HT-29 (cell line): ENCODE data around the gene GRIN2C. TPM values are rescaled to one million over a fixed set of nuclear protein-coding genes. Genes with fewer than 3 reads are reported as not detected.
A peak's percentile ranks its signal among the peaks of the same experiment; 100 is the strongest.

Experiments used
- DNase-seq: peaks from one replicate; pipeline ENCODE4 v3.0.0-alpha.2; 2015; ENCODE audit warnings: low spot score
- total RNA-seq: library from RNA; depleted of rRNA; stranded (reverse); fragments of >200 nt; shearing (Covaris generic); gene quantifications from 2 replicates; pipeline ENCODE4 v1.2.3, GENCODE V29; 2014

The GRIN2C gene
- total RNA-seq, 1 experiment from 2014 or later: 0.03 TPM

DNA sequence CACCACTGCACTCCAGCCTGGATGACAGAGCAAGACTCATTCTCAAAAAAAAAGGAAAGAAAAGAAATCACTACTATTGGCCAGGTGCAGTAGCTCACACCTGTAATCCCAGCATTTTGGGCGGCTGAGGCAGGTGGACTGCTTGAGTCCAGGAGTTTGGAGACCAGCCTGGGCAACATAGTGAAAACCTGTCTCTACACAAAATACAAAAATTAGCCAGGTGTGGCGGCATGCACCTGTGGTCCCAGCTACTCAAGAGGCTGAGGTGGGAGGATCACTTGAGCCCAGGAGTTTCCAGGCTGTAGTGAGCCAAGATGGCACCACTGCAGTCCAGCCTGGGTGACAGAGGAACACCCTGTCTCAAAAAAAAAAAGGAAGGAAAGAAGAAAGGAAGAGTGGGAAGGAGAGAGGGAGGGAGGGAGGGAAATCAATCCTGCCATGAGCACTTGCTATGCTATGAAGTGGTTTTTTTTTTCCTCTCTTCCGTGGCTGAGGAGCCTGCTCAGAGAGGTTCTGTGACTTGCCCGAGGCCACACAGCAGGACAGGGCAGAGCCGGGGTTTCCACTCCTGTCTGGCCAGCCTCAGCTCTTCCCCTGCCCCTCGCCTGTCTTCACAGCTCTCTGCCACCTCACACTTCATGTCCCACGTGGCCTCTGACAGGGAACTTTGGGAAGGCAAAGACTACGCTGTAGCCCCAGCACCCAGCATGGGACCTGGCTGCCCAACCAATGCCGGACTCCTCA lies 10.9 kb downstream of the GRIN2C start:
- DNase-seq: no peak

DNA sequence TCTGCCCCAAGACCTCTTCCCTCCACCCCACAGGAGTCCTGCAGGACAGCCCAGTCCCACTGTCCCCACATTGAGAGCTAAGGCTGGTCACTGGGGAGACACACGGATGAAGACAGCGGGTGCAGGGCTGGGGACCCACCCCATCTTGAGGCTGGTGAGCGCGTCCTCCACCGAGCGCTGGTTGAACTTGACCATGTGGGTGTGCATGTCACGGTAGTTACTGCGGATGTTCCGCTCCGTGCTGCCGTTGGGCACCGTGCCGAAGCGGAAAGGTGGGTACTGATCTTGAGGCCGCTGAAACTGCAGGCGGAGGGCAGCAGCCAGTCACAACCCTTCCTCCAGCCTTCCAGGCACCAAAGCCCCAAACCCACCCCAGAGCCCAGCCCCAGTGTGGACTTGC lies 13.1 kb downstream of the GRIN2C start:
- no peak for DNase-seq

DNA sequence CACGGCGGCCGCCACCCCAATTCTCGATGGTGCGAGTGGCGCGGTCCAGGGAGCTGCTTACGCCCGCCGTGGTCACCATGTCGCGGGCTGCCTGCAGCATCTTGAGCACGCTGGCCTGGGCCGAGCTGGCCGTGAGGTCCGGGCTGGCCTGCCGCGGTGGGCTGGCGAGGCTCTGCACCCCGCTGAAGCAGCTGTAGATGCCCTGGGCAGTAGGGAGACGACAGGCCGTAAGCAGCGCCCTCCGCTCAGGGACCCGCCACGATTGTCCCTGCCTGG lies 16.4 kb downstream of the GRIN2C start:
- no peak for DNase-seq

DNA sequence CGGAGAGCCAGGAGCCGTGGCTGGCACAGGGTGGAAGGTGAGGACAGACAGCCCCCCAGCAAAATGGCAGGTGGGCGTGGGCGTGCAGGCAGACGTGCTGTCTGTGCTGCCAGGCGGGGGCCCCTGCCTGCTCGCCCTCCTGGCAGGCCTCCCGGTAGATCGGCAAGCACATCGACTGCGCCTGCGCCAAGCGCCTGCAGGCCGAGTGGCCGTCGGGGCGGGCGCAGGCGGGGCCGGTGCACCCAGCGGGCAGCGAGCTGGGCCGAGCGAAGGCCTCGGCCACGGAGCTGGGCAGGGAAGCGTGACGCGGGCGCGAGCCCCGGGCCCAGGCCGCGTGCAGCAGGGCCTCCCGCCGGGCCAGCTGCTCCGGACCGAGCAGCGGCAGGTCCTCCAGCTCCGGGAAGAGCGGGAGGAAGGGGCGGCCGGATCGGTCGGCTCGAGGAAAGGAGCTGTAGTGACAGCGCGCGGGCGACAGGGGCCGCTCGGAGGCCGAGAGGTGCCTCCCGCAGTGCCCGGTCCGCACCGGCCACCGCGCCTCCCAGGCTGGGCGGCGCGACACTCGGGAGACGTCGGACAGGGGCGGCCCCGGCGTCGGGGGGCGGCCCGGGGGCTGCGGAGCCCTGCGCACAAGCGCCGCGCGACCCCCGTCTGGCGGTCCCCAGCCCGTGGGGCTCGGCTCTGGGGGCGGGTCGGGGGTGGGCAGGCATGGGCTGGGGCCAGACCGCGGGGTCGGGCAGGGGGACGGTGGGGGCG lies 16.9 kb downstream of the GRIN2C start:
- DNase-seq: peak; percentile 66

DNA sequence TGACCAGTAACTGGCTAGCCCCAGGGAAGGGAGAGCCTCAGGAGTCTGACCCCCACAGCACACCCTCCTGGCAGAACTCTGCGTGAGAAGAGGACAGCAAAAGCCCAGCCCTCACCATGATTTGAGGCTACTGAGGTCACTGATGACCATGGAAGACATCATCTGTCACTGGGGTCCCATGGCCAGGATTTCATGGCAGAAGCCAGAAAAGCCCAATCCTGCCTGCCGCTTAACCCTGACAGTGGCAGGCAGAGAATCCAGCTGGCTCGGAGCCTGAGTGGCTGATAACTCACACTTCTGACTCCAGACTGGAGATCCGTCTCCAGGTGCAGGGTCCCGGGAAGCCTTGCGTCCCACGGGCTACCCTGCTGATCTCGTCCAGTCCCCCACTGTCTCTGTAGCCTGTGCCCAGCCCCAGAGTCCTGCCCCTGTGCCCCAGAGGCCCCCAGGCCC lies 17.5 kb downstream of the GRIN2C start:
- no peak for DNase-seq

DNA sequence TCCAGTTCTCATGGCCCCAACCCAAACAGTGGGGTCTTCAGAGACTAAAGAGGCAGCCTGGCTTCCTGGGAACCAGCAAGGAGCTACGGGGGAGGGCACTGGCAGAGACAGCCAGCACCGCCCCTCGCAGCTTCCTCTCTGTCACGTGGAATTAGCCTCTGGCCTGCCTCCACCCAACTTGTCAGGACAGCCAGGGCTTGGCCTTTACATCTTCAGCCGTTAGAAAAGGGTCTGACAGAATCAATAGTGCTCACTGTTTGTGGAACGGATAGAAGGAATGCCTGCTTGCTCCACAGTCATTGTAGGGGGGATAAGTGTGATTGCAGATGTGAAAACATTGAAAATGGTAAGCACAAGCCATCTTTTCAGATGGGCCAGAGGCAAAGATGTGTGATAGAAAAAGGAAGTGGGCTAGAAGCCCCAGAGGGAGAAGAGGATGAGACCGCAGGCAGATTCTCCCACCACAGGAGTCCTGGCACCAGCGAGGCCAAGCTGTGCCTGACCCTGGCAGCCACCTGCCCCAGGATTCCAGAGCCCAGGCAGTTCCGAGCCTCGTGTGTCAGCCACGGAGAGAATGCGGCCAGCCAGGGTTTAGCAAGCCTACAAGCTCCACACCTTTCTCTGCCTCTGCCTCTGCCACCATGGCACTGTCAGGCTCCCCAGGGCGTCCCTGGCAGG lies 18.6 kb downstream of the GRIN2C start:
- DNase-seq: no peak

DNA sequence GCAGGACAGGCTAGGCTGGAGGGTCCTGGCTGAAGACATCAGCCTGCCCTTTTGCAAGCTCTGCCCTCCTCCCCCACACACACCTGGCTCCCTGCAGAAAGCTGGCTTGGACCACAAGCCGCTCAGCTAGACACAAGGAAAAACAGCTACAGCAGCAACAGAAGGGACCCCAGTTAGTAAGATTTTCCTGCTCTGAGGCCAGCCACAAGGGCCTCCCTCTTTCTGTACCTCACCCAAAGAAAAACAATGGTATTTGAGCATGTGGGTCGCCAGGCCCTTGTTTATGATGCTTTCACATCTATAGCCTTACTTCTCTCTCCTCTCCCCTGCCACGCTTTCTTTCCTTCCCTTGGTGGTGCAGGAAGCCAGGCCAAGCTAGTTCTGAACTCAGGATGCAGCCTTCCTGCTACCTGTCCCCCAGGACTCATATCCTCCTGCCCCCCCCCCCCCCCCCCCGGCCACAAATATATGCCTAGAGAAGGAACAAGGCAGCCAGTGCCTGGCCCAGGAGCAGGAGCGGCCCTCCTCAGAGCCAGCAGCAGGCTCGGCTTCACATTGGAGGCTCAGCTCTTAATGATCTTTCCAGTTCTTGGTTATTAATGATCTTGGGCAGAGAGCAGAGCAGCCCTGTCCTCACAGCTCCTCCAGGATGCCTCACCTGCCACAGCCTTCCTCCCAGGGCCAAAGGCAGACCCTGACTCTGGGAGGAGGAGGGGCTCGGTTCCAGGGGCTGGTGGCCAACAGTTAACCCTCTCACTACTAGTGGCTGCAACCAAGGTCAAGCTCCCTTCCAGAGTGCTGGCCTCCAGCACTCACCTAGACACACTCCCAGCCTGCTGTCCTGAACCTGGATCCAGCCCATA lies 19.5 kb downstream of the GRIN2C start:
- DNase-seq: no peak

DNA sequence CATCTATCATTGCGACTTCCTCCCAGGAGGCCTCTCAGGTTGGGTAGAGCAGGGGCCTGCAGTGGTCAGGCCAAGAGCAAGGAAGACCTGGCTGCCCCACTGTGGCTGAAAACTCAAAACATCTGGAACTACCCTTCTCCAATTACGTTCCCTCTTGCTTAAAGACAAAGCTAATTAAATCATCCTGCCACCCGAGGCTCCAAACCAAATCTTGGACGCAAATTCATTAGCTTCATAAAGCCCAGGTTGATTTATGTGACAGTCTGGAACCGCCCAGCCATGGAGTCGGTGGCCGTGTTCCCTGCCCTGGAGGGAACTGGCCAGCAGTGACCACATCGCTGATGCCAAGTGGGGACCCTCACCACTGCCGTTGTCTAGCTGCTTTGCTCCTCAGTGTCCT lies 21.4 kb downstream of the GRIN2C start:
- no peak for DNase-seq

DNA sequence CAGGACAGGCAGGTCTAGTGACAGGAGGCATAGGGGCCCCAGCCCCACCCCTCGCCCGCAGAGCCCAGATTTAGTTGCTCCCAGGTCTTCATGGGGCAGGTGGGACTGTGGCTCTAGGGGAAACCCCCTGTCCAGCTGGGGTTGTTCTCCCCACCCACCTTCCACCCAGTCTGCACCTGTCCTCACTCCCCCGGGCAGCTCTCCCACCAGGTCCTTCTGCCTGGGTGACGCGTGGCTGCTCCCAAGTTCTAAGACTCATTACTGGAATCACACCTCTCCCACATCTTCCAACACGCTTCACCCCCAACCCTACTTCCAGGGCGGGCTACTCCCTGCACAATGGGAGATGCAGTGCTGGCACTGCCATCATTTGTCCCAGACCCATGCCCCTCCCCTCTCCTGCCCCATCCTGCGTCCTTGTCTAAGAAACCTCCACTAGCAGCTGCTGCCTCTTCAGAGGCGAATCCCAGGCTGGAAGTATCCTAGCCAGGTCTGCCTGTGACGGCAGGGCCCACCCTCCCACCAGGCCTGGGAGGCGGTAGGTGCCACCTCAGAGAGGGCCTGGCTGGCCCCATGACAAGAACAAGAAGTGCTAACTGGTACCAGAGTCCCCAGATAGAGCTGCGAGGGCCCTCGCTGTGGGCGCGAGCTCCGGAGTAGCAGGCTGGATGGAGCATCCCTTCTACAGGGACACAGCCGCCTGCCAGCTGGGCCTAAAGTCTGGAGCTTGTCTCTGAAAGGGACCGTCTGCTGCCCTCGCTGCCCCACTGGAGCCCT lies 22.8 kb downstream of the GRIN2C start:
- DNase-seq: no peak

DNA sequence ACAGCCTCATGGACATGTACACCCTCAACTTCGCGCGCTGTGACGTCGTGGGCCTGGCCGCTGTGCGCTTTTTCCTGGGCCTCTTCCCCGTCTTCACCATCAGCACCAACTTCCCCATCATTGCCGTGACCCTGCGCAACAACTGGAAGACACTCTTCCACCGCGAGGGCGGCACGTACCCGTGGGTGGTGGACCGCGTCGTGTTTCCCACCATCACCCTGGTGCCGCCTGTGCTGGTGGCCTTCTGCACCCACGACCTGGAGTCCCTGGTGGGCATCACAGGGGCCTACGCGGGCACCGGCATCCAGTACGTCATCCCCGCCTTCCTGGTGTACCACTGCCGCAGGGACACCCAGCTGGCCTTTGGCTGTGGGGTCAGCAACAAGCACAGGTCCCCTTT lies 23.5 kb downstream of the GRIN2C start:
- DNase-seq: no peak

DNA sequence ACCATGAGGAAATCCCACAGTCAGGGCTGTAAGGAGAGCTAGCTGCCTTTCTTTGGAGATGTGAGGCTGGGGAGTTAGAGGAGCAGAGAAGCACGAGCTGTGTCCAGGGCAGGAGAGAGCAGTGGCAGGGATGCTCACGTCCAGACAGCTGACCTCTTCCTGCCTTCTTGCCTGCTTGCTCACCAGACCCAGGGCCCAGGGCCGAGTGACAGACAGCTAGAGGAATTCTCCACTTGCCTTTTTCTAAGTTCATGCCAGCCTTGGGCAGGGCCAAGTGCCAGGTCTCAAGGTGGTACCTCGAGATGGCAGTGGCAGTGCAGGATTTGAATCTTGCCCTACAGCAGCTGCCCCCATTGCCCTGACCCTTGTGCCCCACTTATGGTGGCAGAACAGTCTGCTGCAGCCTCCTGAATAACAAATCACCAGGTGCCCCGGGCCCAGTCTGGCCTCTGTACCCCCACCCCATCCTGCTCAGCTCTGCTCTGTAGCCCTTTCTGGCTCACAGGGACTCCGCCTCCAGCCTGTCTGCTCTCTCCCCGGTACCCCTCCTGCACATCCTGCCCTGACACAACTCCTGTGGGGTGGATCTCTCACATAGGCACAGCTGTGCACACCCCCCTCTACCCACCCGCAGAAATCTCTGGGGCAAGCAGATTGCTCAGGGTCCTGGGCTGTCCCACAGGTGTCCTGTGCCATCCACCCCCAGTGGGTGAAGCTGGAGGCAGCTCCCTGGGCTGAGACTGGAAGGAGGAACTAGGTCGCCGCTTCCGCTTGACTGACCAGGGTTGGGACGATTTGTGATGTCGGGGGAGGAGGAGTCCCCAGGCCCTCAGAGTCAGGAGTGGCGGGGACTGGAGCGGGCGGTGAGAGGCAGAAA lies 25.9 kb downstream of the GRIN2C start:
- DNase-seq: no peak

DNA sequence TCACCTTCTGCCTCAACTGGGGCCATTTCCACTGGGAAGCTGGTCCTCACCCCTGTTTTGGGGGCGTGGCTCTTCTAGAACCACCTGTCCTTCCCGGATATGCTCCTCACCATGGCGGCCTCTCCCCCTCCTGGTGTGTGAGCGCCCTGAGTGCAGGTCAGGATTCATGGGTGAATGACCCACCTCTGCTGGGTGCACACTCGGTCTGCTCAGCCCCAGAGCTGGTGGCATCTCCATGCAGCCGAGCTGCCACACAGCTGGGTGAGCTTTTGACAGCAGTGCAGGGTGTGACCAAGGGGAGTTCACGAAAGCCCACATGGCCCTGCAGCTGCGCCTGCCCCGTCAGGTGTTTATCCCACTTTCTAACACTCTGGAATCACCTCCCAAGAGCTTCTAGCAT lies 27.3 kb downstream of the GRIN2C start:
- DNase-seq: no peak

DNA sequence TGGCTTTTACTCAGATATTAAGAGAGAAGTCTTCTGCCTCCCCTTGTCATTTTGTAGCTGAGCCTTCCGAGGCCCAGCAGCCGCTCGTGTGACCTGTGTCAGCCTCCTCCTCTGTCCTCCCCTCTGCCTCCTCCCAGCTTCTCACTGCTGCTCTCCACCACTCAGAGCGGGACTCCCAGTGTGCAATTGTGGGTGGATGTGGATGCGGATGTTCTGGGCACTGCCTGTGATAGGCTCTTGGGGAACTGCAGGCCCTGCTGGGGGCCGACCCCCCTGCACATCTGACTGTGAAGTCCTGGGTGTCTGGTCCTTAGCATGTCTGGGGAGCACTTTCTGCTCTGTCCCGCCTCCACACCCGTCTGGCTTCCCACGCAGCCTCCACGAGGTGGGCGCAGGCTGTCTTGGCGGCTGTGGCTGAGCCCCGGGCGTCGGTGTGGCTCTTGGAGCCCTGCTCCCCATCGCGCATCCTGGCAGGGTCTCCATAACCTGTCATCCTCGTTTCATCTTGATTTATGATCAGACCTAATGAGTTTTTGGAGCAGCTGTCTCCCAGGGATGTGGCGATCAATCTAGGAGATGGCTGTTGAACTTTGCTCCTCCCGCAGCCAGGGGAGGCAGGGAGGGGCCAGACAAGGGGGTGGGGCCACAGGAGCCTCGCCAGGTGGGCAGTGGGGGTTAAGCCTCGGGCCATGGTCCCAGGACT lies 28.1 kb downstream of the GRIN2C start:
- no peak for DNase-seq

DNA sequence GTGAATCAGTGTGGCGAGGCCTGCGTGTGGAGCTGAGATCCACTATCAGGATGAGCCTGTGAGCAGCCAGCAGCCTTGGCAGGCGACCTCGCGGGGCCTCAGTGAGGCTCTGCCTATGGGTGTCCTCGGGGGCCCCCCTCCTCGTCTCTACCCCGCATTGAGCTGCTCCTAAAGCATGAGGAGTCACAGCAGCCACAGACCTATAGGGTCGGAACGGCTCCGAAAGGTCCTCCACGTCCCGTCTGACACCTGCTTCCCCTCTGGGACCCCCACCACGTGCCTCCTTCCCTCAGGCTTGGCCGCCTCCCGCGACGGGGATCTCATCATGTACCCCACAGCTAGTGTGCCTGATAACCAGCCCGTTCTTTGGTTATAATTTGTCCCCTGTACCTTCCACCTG lies 28.8 kb downstream of the GRIN2C start:
- no peak for DNase-seq

DNA sequence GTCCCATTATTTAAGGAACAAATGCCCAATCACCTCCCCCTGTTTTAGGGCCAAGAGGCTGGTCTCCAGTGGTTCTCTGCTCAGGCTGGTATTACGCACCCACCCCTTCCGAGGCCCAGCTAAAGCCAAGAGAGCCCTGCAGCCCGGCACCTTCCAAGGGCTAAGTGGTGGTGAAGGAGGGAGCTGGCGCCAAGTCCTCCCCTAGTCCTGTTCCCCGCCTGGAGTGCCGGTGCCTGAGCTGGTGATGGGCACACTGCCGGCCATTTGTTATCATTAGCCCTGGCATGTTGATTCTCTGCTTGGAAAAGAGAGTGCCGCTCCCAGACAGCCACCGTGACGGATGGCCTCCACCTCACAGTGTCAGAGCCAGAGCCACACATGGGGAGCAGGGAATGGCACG lies 31.9 kb downstream of the GRIN2C start:
- no peak for DNase-seq

DNA sequence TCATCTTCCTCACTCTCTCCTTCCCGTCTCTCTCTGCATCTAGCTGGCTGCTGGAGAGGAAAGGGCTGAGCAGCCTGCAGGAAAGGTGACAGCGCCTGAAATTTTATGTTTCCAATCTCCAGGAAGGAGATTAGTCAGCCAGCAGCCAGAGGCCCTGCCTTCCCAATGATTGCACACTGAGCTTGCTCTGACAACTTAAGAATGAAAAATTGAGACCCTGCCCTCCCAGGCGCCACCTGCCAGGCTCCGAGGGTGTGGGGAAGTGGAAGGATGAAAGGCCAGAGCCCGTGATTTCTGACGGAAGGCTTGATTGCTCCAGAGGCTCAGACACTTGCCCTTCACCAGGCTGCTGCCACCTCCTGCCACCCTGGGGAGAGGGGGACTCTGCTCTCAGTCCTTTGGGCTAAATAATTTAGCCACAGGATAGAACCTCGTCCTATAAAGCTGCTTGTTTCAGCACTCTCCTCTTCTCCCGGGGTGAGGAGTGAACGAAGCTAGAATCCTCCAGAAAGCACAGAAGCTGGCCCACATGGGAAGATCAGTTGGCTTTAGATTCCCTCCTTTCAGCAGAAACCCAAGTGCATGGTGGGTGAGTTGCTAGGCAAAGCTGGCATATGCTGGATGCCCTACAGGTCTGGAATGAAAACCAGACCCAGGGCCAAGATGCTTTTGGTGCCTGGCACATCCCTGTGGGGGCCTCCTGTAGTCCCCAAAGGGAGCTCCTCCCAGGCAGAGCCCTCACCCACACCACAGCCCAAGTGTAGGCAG lies 33.5 kb downstream of the GRIN2C start:
- no peak for DNase-seq

DNA sequence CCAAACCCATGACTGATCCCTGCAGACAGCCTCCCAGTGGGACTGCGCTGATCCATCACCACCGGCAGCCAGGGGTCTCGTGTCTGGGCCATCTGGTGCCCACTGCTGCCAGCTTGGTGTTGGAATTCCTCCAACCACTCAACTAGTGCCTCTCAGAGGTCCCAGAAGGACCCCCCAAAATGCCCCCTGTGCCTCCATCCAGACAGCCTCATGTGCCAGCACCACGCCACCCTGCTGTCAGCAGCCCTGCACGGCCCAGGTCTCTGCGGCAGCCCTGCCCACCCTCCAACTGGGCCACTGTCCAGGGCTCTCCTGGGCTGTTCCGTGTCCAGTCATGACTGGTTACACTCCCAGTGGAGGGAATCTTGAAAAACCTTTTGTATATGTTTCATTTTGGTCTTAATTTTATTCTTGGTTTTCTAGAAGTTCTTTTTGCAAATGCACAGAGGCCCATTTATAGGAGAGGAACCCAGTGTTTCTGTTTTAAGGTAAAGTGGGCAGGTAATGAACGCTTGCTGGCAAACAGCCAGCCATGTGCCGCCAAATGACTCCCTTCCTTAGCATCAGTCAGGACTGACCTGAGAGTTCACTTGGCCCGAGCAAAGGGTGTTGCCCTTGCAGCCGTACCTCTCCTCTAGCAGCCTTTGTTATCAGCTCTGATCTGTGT lies 34.6 kb downstream of the GRIN2C start:
- DNase-seq: no peak

DNA sequence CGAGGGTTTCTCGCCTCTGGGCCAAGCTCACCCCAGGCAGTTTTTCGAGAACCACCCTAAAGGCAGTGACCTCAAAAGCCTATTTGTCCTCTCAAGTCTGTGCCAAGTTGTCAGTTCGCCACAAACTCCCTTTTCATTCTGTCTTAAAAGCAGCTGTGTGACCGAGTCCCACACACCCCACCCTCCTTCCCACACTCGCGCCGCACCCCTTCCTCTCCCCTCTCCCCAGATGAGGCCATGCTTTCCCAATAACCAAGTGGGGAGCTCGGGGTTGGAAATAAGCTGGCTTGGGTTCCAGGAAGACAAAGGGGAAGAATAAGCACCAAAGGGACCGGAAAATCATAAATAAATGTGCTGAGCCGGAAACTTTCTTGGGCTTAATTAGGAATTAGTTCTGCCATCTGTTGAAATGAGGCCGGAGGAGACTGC lies 36.7 kb downstream of the GRIN2C start:
- no peak for DNase-seq
